HCT116 (cell line): ENCODE data around the gene ANXA5. TPM values are rescaled to one million over a fixed set of nuclear protein-coding genes. Genes with fewer than 3 reads are reported as not detected.
A peak's percentile ranks its signal among the peaks of the same experiment; 100 is the strongest.

Experiments used
- ATAC-seq: fragments of 200-7000 bp; cut with Tn5 transposase; 2 replicates; pipeline ENCODE4 v1.9.1; 2020; ENCODE audit warnings: mild to moderate bottlenecking, moderate library complexity
- BruUV-seq: library from RNA; stranded (reverse); fragments of 400-500 nt; replicated peaks from 2 replicates; lab custom pipeline; 2021; lab: Mats Ljungman, UMichigan
- CTCF ChIA-PET: fragments of 300-600 bp; sonication (Branson Sonifier 250); formaldehyde crosslinking; loops from one replicate; lab custom pipeline; 2021; ENCODE audit warnings: antibody characterized with exemption; lab: Charles Lee
- POLR2A ChIA-PET: fragments of 300-600, 350-600 bp; sonication (Branson Sonifier 250); formaldehyde crosslinking; loops from one replicate; lab custom pipeline; 2021; ENCODE audit warnings: antibody characterized with exemption; lab: Charles Lee
- RAD21 ChIA-PET, 2 experiments: fragments of 300-600 bp; sonication (Branson Sonifier 250); formaldehyde crosslinking; loops; one replicate each; lab custom pipeline; 2023; ENCODE audit warnings: low total read pairs in 2 of 2; ENCODE audit not compliant: uncharacterized antibody in 2 of 2, unreplicated experiment in 2 of 2, low non-redundant PET in 1 of 2; lab: Charles Lee
- DNase-seq: peaks from one replicate; pipeline ENCODE4 v3.0.0-alpha.2; 2010; ENCODE audit warnings: low read depth, low spot score
- H2AFZ ChIP-seq: fragments of 200-600 bp; shearing (Covaris generic), sonication (generic); 2 replicates; pipeline ENCODE4 v1.6.1; 2017; ENCODE audit warnings: low read depth, mixed run types, mixed read lengths, antibody characterized with exemption, low read length; ENCODE audit not compliant: poor library complexity, severe bottlenecking
- H3K27ac ChIP-seq: 2 replicates; pipeline ENCODE4 v1.5.1; 2012; ENCODE audit warnings: low read depth, low read length
- H3K27me3 ChIP-seq: fragments of 200-600 bp; sonication (generic); 2 replicates; pipeline ENCODE4 v1.6.1; 2016; ENCODE audit warnings: mixed run types, low read length, mixed read lengths; ENCODE audit not compliant: insufficient read depth
- H3K36me3 ChIP-seq, 2 experiments: fragments of 200-500 bp in 1 of 2; fragments of 200-600 bp in 1 of 2; sonication (Bioruptor generic) in 1 of 2; sonication (generic) in 1 of 2; 2 replicates each; pipeline versions ENCODE4 v1.5.1 to v1.6.1; 2014 to 2016; ENCODE audit warnings: low read length in 2 of 2, inconsistent platforms in 1 of 2, mixed read lengths in 1 of 2, mixed run types in 1 of 2; ENCODE audit not compliant: insufficient read depth in 2 of 2, control insufficient read depth in 1 of 2
- H3K4me1 ChIP-seq, 2 experiments: fragments of 200-600 bp in 1 of 2; sonication (generic) in 1 of 2; 2 replicates each; pipeline versions ENCODE4 v1.5.1 to v1.6.1; 2012 to 2017; ENCODE audit warnings: low read length in 2 of 2, inconsistent platforms in 1 of 2, mild to moderate bottlenecking in 1 of 2, mixed read lengths in 1 of 2, mixed run types in 1 of 2, moderate library complexity in 1 of 2; ENCODE audit not compliant: insufficient read depth in 2 of 2, control insufficient read depth in 1 of 2
- H3K4me2 ChIP-seq: fragments of 200-600 bp; sonication (generic); 2 replicates; pipeline ENCODE4 v1.6.1; 2017; ENCODE audit warnings: mixed run types, low read length, mixed read lengths
- H3K4me3 ChIP-seq, 2 experiments: fragments of 200-600 bp in 1 of 2; sonication (generic) in 1 of 2; replicated peaks in 1 of 2; 2 replicates each; pipeline ENCODE4 v1.5.1; 2011 to 2016; ENCODE audit warnings: low read length in 2 of 2, control low read depth in 1 of 2, low read depth in 1 of 2, mild to moderate bottlenecking in 1 of 2, mixed read lengths in 1 of 2, mixed run types in 1 of 2
- H3K79me2 ChIP-seq: fragments of 200-600 bp; sonication (generic); 2 replicates; pipeline ENCODE4 v1.6.1; 2017; ENCODE audit warnings: mild to moderate bottlenecking, mixed run types, low read length, moderate library complexity, mixed read lengths; ENCODE audit not compliant: insufficient read depth
- H3K9ac ChIP-seq: fragments of 200-600 bp; sonication (generic); 2 replicates; pipeline ENCODE4 v1.6.1; 2016; ENCODE audit warnings: low read length, mixed read lengths
- H3K9me2 ChIP-seq: fragments of 200-600 bp; sonication (generic), shearing (Covaris generic); 2 replicates; pipeline ENCODE4 v1.6.1; 2017; ENCODE audit warnings: mixed run types, mild to moderate bottlenecking, moderate library complexity; ENCODE audit not compliant: insufficient read depth
- H3K9me3 ChIP-seq, 2 experiments: fragments of 200-500 bp in 1 of 2; fragments of 200-600 bp in 1 of 2; sonication (Bioruptor generic) in 1 of 2; sonication (generic) in 1 of 2; 2 replicates each; pipeline ENCODE4 v1.6.1; 2014 to 2017; ENCODE audit warnings: low read length in 2 of 2, mixed read lengths in 2 of 2, inconsistent platforms in 1 of 2, low read depth in 1 of 2, mild to moderate bottlenecking in 1 of 2, mixed run types in 1 of 2, moderate library complexity in 1 of 2; ENCODE audit not compliant: control insufficient read depth in 1 of 2, insufficient read depth in 1 of 2
- H4K20me1 ChIP-seq: fragments of 200-600 bp; sonication (generic), shearing (Covaris generic); 2 replicates; pipeline ENCODE4 v1.6.1; 2017; ENCODE audit warnings: mixed run types, mild to moderate bottlenecking, moderate library complexity; ENCODE audit not compliant: insufficient read depth
- CEBPB ChIP-seq: IDR thresholded peaks from 2 replicates; pipeline ENCODE4 v1.6.1; 2012; ENCODE audit warnings: low read depth
- ELF1 ChIP-seq: IDR thresholded peaks from 2 replicates; pipeline ENCODE4 v1.6.1; 2012; ENCODE audit warnings: low read depth, borderline replicate concordance
- FOSL1 ChIP-seq: IDR thresholded peaks from 2 replicates; pipeline ENCODE4 v1.6.1; 2012; ENCODE audit warnings: low read depth
- RAD21 ChIP-seq: IDR thresholded peaks from 2 replicates; pipeline ENCODE4 v1.6.1; 2012; ENCODE audit warnings: low read depth, mild to moderate bottlenecking
- YY1 ChIP-seq: IDR thresholded peaks from 2 replicates; pipeline ENCODE4 v1.6.1; 2011; ENCODE audit warnings: low read length, low read depth, moderate library complexity, mild to moderate bottlenecking; ENCODE audit not compliant: insufficient replicate concordance; ENCODE audit errors: extremely low read depth
- ZFX ChIP-seq: fragments of 450-650 bp; IDR thresholded peaks from 2 replicates; pipeline ENCODE4 v1.6.1; 2017
- ZNF274 ChIP-seq: fragments of 200-500 bp; sonication (Bioruptor generic); IDR thresholded peaks from 2 replicates; pipeline ENCODE4 v1.6.1; 2014; ENCODE audit warnings: mild to moderate bottlenecking, low read depth, low read length, inconsistent platforms
- intact Hi-C: fragments of 100-400 bp; cut with micrococcal nuclease; formaldehyde crosslinking; loops from 2 replicates; pipeline ENCODE4 v1.10.0; 2022
- total RNA-seq: library from RNA; stranded (reverse); gene quantifications from one replicate; pipeline ENCODE4 v1.2.1, GENCODE V29; 2021; ENCODE audit not compliant: unreplicated experiment
- TF ChIP-seq, protein P1 (sequence below): IDR thresholded peaks from 2 replicates; pipeline ENCODE4 v1.6.1; 2011; ENCODE audit warnings: mild to moderate bottlenecking, low read length, moderate library complexity; ENCODE audit not compliant: insufficient replicate concordance; ENCODE audit errors: extremely low read depth
- TF ChIP-seq, protein P2 (sequence below): IDR thresholded peaks from 2 replicates; pipeline ENCODE4 v1.6.1; 2012
- TF ChIP-seq, protein P3 (sequence below): IDR thresholded peaks from 2 replicates; pipeline ENCODE4 v1.6.1; 2012

The ANXA5 gene
- total RNA-seq, 1 experiment from 2014 or later = 186 TPM

DNA sequence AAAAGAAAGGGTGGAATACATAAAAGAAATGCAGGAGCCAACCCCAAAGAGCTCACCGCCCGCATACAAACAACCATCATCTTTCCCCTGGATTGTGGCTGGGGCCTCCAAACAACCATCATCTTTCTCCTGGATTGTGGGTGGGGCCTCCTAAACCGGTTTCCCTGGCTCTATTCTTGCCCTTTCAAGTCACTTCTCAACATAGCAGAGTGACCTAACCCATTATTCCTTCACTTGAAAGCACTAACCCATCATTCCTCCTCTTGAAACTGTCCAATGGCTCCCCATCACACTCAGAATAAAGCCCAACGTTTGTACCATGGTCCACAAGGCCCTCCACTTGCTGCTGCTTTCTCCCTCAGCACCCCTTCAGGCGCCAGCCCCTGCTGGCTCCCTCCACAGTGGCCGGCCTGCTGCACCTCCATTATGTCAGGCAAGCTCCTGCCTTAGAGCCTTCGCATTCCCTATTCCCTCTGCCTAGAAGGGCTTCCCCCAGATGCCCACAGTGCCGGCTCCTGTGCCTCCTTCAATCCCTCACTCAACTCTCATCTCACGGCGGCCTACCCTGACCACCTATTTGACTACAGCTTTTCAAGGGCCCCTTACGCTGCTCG, 44.1 kb upstream of the ANXA5 start:
- Histone ChIP-seq H3K27me3 (no peaks in the 10 kb centered on the region), H3K4me2 (no peak overlapping the region), H3K9ac (no peak overlapping the region), H3K4me1 (no peaks in the 10 kb centered on the region), H3K9me2 (no peaks in the 10 kb centered on the region), H2AFZ (peak overlapping the region; percentile 15), H3K79me2 (no peaks in the 10 kb centered on the region), H3K27ac (no peak overlapping the region), H3K36me3 (no peaks in the 10 kb centered on the region), H3K4me3 (no peak overlapping the region), H3K9me3 (no peaks in the 10 kb centered on the region), H4K20me1 (no peaks in the 10 kb centered on the region)
- TF ChIP-seq ZFX = no peak
- TF ChIP-seq, protein P1, sequence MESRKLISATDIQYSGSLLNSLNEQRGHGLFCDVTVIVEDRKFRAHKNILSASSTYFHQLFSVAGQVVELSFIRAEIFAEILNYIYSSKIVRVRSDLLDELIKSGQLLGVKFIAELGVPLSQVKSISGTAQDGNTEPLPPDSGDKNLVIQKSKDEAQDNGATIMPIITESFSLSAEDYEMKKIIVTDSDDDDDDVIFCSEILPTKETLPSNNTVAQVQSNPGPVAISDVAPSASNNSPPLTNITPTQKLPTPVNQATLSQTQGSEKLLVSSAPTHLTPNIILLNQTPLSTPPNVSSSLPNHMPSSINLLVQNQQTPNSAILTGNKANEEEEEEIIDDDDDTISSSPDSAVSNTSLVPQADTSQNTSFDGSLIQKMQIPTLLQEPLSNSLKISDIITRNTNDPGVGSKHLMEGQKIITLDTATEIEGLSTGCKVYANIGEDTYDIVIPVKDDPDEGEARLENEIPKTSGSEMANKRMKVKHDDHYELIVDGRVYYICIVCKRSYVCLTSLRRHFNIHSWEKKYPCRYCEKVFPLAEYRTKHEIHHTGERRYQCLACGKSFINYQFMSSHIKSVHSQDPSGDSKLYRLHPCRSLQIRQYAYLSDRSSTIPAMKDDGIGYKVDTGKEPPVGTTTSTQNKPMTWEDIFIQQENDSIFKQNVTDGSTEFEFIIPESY = no peak
- TF ChIP-seq CEBPB = no peak
- TF ChIP-seq, protein P2, sequence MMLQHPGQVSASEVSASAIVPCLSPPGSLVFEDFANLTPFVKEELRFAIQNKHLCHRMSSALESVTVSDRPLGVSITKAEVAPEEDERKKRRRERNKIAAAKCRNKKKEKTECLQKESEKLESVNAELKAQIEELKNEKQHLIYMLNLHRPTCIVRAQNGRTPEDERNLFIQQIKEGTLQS = no peak
- no peak for TF ChIP-seq RAD21
- TF ChIP-seq ELF1 = no peak
- TF ChIP-seq, protein P3, sequence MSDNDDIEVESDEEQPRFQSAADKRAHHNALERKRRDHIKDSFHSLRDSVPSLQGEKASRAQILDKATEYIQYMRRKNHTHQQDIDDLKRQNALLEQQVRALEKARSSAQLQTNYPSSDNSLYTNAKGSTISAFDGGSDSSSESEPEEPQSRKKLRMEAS = no peak
- TF ChIP-seq ZNF274 = no peak
- no peak for TF ChIP-seq YY1
- no peak for TF ChIP-seq FOSL1
- BruUV-seq = no TSS peak
- ChIA-PET RAD21 (no interaction called here), POLR2A (no interaction called here), CTCF (no interaction called here)
- intact Hi-C loops = no loop called here
- ATAC-seq (no peak), DNase-seq (no peak)
